ENCODE measurements around the gene KCNC2. TPM values are rescaled to one million over a fixed set of nuclear protein-coding genes. Genes with fewer than 3 reads are reported as not detected.

Gene KCNC2
- total RNA-seq, 2 donors from 2014 or later: not detected

- DNase-seq: no peak
- ATAC-seq: no peak
- intact Hi-C loops (cut with DNase I, micrococcal nuclease): no loop called here
These were observed 123.3 kb downstream of the KCNC2 start for GRCh38 chr12:75086091-75087038.

GRCh38 chr12:75081305-75081704 lies 128.3 kb downstream of the KCNC2 start:
- ATAC-seq (peak; percentile 54), DNase-seq (no peak)
- intact Hi-C loops (cut with DNase I, micrococcal nuclease): no loop called here

- intact Hi-C loops (cut with DNase I, micrococcal nuclease): no loop called here
These were observed 129.1 kb downstream of the KCNC2 start for GRCh38 chr12:75080582-75080981.

GRCh38 chr12:75065482-75065881 lies 144.2 kb downstream of the KCNC2 start:
- no peak for DNase-seq
- intact Hi-C loops (cut with DNase I, micrococcal nuclease): no loop called here
- ATAC-seq: no peak

More at GRCh38 chr12:75080582-75080981, 129.1 kb downstream of the KCNC2 start:
- ATAC-seq (no peak), DNase-seq (no peak)

GRCh38 chr12:75062691-75063090 lies 146.9 kb downstream of the KCNC2 start:
- ATAC-seq: no peak
- intact Hi-C loops (cut with DNase I, micrococcal nuclease): no loop called here
- DNase-seq: no peak

- DNase-seq (no peak), ATAC-seq (no peak)
These were observed 151.4 kb downstream of the KCNC2 start for GRCh38 chr12:75058228-75058627.

GRCh38 chr12:75048767-75049166 lies 160.9 kb downstream of the KCNC2 start:
- intact Hi-C loops (cut with DNase I, micrococcal nuclease): no loop called here
- ATAC-seq (no peak), DNase-seq (no peak)

More at GRCh38 chr12:75058228-75058627, 151.4 kb downstream of the KCNC2 start:
- intact Hi-C loops (cut with DNase I, micrococcal nuclease): no loop called here

- DNase-seq (no peak), ATAC-seq (no peak)
- intact Hi-C loops (cut with DNase I, micrococcal nuclease): no loop called here
These were observed 161.6 kb downstream of the KCNC2 start for GRCh38 chr12:75047885-75048525.

- ATAC-seq: no peak
- intact Hi-C loops (cut with DNase I, micrococcal nuclease): no loop called here
These were observed 167.5 kb downstream of the KCNC2 start for GRCh38 chr12:75042125-75042524.

GRCh38 chr12:75041472-75041871 lies 168.2 kb downstream of the KCNC2 start:
- intact Hi-C loops (cut with DNase I, micrococcal nuclease): no loop called here
- ATAC-seq: no peak
- DNase-seq: no peak

More at GRCh38 chr12:75042125-75042524, 167.5 kb downstream of the KCNC2 start:
- DNase-seq: no peak

GRCh38 chr12:75020068-75020557 lies 189.5 kb downstream of the KCNC2 start:
- intact Hi-C loops (cut with DNase I, micrococcal nuclease): no loop called here
- ATAC-seq (no peak), DNase-seq (no peak)

- intact Hi-C loops (cut with DNase I, micrococcal nuclease): no loop called here
- DNase-seq (no peak), ATAC-seq (no peak)
These were observed 198.5 kb downstream of the KCNC2 start for GRCh38 chr12:75011120-75011519.

- ATAC-seq: no peak
- DNase-seq: no peak
- intact Hi-C loops (cut with DNase I, micrococcal nuclease): no loop called here
These were observed 202.5 kb downstream of the KCNC2 start for GRCh38 chr12:75007133-75007532.

- ATAC-seq: no peak
- no peak for DNase-seq
- intact Hi-C loops (cut with DNase I, micrococcal nuclease): no loop called here
These were observed 209.5 kb downstream of the KCNC2 start for GRCh38 chr12:75000120-75000519.

GRCh38 chr12:74999474-74999873 lies 210.2 kb downstream of the KCNC2 start:
- intact Hi-C loops (cut with DNase I, micrococcal nuclease): no loop called here
- DNase-seq (no peak), ATAC-seq (no peak)

Other genes with a start within 250 kb of the KCNC2 start
- 1 to 10 TPM; 5.6 to 5.9 TPM for gene CAPS2, start 120.5 kb upstream of the KCNC2 start, total RNA-seq
- gene GLIPR1L1, start 124.8 kb upstream of the KCNC2 start, total RNA-seq: not detected
- not detected for gene GLIPR1L2, start 181.2 kb upstream of the KCNC2 start, total RNA-seq

Data from left colon (tissue), 2 donors.